SU-DHL-6 (cell line): Measurements from ENCODE around the gene ACBD4.

Source experiments
- CTCF ChIP-seq: fragments of 200-600 bp; sonication (generic); IDR thresholded peaks from one replicate; pipeline ENCODE4 v1.5.1; 2017; ENCODE audit warnings: antibody characterized with exemption, mild to moderate bottlenecking, low read length, moderate library complexity; ENCODE audit not compliant: insufficient read depth, poor library complexity, severe bottlenecking
- EZH2phosphoT487 ChIP-seq: fragments of 200-600 bp; sonication (generic), shearing (Covaris generic); conservative IDR thresholded peaks from 2 replicates; pipeline ENCODE4 v1.6.1; 2018; ENCODE audit warnings: mild to moderate bottlenecking, antibody characterized with exemption, low read length, moderate library complexity, mixed read lengths

- TF ChIP-seq CTCF, result peak; percentile 100
- no peak for TF ChIP-seq EZH2phosphoT487
These were observed at the start of gene ACBD4 for GRCh38 chr17:45135192-45135977.
